HepG2 (cell line): ENCODE measurements around the gene PWP1. TPM values are rescaled to one million over a fixed set of nuclear protein-coding genes. Genes with fewer than 3 reads are reported as not detected.

Experiments
- E2F1 ChIP-seq: sonication (generic); formaldehyde crosslinking; IDR thresholded peaks from 2 replicates; pipeline ENCODE4 v1.5.0; 2020; ENCODE audit warnings: missing genetic modification reagents
- ELF3 ChIP-seq: IDR thresholded peaks from 2 replicates; pipeline ENCODE4 v1.6.1; 2016; ENCODE audit warnings: missing genetic modification reagents, missing compliant biosample characterization
- ETV5 ChIP-seq: IDR thresholded peaks from 2 replicates; pipeline ENCODE4 v1.6.1; 2018; ENCODE audit warnings: missing biosample characterization, missing genetic modification reagents, inconsistent platforms, borderline replicate concordance
- FLYWCH1 ChIP-seq: sonication (generic); formaldehyde crosslinking; IDR thresholded peaks from 2 replicates; pipeline ENCODE4 v1.8.1; 2023; ENCODE audit warnings: mild to moderate bottlenecking, missing genetic modification reagents
- GATAD1 ChIP-seq: IDR thresholded peaks from 2 replicates; pipeline ENCODE4 v1.6.1; 2016; ENCODE audit warnings: missing genetic modification reagents, missing compliant biosample characterization
- HNF1B ChIP-seq: sonication (generic); formaldehyde crosslinking; IDR thresholded peaks from 2 replicates; pipeline ENCODE4 v1.5.1; 2020; ENCODE audit warnings: mild to moderate bottlenecking, moderate library complexity, missing genetic modification reagents
- HOXA3 ChIP-seq: sonication (generic); formaldehyde crosslinking; IDR thresholded peaks from 2 replicates; pipeline ENCODE4 v1.5.0; 2020; ENCODE audit warnings: missing genetic modification reagents
- POGZ ChIP-seq: sonication (generic); formaldehyde crosslinking; IDR thresholded peaks from 2 replicates; pipeline ENCODE4 v1.4.0; 2020; ENCODE audit warnings: mild to moderate bottlenecking, missing genetic modification reagents
- RFX3 ChIP-seq: IDR thresholded peaks from 2 replicates; pipeline ENCODE4 v1.6.1; 2016; ENCODE audit warnings: missing biosample characterization, missing genetic modification reagents
- SMARCE1 ChIP-seq: fragments of 450-650 bp; IDR thresholded peaks from 2 replicates; pipeline ENCODE4 v1.6.1; 2017; ENCODE audit warnings: borderline replicate concordance
- SP5 ChIP-seq: IDR thresholded peaks from 2 replicates; pipeline ENCODE4 v1.6.1; 2016; ENCODE audit warnings: low read depth, borderline replicate concordance
- STAT5B ChIP-seq: sonication (generic); formaldehyde crosslinking; IDR thresholded peaks from 2 replicates; pipeline ENCODE4 v1.4.0; 2020; ENCODE audit warnings: missing genetic modification reagents
- TBP ChIP-seq: sonication (generic); formaldehyde crosslinking; IDR thresholded peaks from 2 replicates; pipeline ENCODE4 v1.5.0; 2020; ENCODE audit warnings: missing genetic modification reagents
- THAP7 ChIP-seq: sonication (generic); formaldehyde crosslinking; IDR thresholded peaks from 2 replicates; pipeline ENCODE4 v1.8.1; 2023; ENCODE audit warnings: mild to moderate bottlenecking, missing genetic modification reagents
- ZBTB10 ChIP-seq: sonication (generic); formaldehyde crosslinking; IDR thresholded peaks from 2 replicates; pipeline ENCODE4 v1.4.0; 2020; ENCODE audit warnings: missing genetic modification reagents, borderline replicate concordance
- ZBTB3 ChIP-seq: sonication (generic); formaldehyde crosslinking; IDR thresholded peaks from 2 replicates; pipeline ENCODE4 v1.4.0; 2020; ENCODE audit warnings: low read depth, mild to moderate bottlenecking, moderate library complexity, missing genetic modification reagents, borderline replicate concordance
- ZFAT ChIP-seq: sonication (generic); formaldehyde crosslinking; conservative IDR thresholded peaks from 2 replicates; pipeline ENCODE4 v1.8.1; 2023; ENCODE audit warnings: missing genetic modification reagents, inconsistent platforms
- ZNF432 ChIP-seq: sonication (generic); formaldehyde crosslinking; IDR thresholded peaks from 2 replicates; pipeline ENCODE4 v1.5.0; 2020; ENCODE audit warnings: missing genetic modification reagents, mild to moderate bottlenecking, borderline replicate concordance
- ZNF616 ChIP-seq: sonication (generic); formaldehyde crosslinking; IDR thresholded peaks from 2 replicates; pipeline ENCODE4 v1.5.0; 2020; ENCODE audit warnings: low read depth, mild to moderate bottlenecking, missing genetic modification reagents
- polyA plus RNA-seq, 8 experiments: library from polyadenylated mRNA; depleted of rRNA in 3 of 8; stranded (reverse) in 7 of 8; unstranded in 1 of 8; fragments of >200 nt; fragmentation: Illumina TruSeq in 4 of 8; extraction: Trizol in 4 of 8; gene quantifications; 2 replicates each; pipeline versions ENCODE4 v1.2.1 to v1.2.3, GENCODE V29; 2011 to 2016; ENCODE audit warnings: low read depth in 4 of 8, missing spikeins in 1 of 8, mixed read lengths in 1 of 8; ENCODE audit not compliant: insufficient read depth in 1 of 8
- total RNA-seq, 5 experiments: library from RNA; depleted of rRNA; stranded (reverse); fragments of >200 nt; fragmentation: Illumina TruSeq; extraction: Trizol; gene quantifications; 2 replicates each; pipeline ENCODE4 v1.2.3, GENCODE V29; 2016; ENCODE audit warnings: low read depth in 1 of 5
- TF ChIP-seq, protein P1 (sequence below): sonication (generic); formaldehyde crosslinking; IDR thresholded peaks from 2 replicates; pipeline ENCODE4 v1.4.0; 2020; ENCODE audit warnings: missing genetic modification reagents, borderline replicate concordance

PWP1 gene
- total and polyA plus RNA-seq, 2 of the 13 experiments (the other 11 are each of a cell fraction or from before 2014, with no cell fraction given) = 65.9 to 70.2 TPM

DNA sequence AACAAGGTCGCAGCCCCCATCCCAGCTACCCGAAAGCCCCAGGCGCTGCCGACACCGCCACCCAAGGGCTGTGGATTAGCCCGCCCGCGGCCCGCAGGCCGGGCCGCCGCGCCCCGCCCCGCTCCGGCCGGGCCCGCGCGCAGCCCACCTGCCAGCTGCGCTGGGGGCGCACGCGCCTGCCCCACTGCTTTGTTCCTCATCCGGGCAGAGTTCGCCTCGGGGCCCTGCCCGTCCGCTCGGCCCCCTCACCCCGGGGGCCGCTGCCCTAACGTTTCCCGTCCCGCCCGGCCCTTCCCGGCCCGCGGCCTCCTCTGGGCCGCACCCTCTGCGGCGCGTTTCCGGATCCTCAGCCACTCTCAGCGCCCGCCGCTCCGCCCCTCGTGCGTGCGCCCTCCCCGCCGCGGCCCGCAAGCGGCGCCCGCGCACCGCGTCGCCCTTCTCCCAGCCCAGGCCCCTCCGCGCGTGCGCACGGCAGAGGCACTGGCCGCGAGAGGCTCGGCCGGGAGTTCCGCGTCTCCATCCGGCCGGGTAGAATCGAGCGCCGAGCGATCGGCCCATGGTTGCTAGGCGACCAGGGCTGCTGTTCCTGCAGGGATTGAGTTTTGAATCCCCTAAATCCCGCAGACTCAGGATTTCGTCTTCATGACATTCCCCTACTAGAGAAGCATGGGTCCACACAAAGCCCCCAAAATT, 75.4 kb downstream of the PWP1 start, which contains the start of gene PRDM4 (continued):
- TF ChIP-seq HOXA3 (peak; percentile 65), POGZ (peak; percentile 42; the same call in 1 of the 2 replicates), ZBTB10 (CRISPR knock-in tag) (no peak), STAT5B (CRISPR knock-in tag) (no peak), ZNF432 (no peak), ZBTB3 (CRISPR knock-in tag) (no peak), TBP (CRISPR knock-in tag) (no peak), ZFAT (CRISPR knock-in tag) (no peak), ZNF616 (CRISPR knock-in tag) (no peak), THAP7 (CRISPR knock-in tag) (peak; percentile 23; the same call in 1 of the 2 replicates), SMARCE1 (no peak), ETV5 (peak; percentile 86), FLYWCH1 (CRISPR knock-in tag) (no peak), GATAD1 (CRISPR knock-in tag) (peak; percentile 76), SP5 (CRISPR knock-in tag) (0 out of 2 replicates have a peak, but pooled peaks have one; percentile 37), HNF1B (CRISPR knock-in tag) (no peak), ELF3 (peak; percentile 77), RFX3 (CRISPR knock-in tag) (peak; percentile 91), E2F1 (CRISPR knock-in tag) (0 out of 2 replicates have a peak, but pooled peaks have one; percentile 50)
- TF ChIP-seq, protein P1, sequence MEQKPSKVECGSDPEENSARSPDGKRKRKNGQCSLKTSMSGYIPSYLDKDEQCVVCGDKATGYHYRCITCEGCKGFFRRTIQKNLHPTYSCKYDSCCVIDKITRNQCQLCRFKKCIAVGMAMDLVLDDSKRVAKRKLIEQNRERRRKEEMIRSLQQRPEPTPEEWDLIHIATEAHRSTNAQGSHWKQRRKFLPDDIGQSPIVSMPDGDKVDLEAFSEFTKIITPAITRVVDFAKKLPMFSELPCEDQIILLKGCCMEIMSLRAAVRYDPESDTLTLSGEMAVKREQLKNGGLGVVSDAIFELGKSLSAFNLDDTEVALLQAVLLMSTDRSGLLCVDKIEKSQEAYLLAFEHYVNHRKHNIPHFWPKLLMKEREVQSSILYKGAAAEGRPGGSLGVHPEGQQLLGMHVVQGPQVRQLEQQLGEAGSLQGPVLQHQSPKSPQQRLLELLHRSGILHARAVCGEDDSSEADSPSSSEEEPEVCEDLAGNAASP = no peak; the same call in 1 of the 2 replicates
